GM12872 (cell line): ENCODE measurements around the gene MRPS6.

Experiments
- CTCF ChIP-seq: IDR thresholded peaks from 3 replicates; pipeline ENCODE4 v1.5.1; 2011; ENCODE audit warnings: low read depth, mild to moderate bottlenecking, low read length, moderate library complexity; ENCODE audit not compliant: insufficient read depth

MRPS6 gene

GRCh38 chr21:34077888-34078287, 4.5 kb downstream of the MRPS6 start:
- TF ChIP-seq CTCF = no peak

DNA sequence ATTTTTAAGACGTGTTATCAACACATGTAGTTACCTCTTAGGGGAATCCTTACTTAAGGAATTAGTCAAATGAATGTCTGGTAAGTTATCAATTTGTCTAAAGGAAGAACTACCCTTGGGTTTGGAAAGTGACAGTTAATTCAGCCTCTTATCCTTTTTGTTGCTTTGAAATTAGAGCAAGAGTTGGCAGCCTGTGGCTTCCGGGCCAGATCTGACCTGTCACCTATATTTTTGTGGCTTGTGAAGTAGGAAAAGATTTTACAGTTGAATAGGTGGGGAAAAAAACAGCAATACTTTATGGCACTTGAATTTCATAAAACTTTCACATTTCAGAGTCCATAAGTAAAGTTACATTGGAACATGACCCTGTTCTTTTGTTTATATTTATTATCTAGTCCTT, 5.5 kb downstream of the MRPS6 start:
- no peak for TF ChIP-seq CTCF

- no peak for TF ChIP-seq CTCF
Observed at GRCh38 chr21:34080710-34081109, 7.3 kb downstream of the MRPS6 start.

DNA sequence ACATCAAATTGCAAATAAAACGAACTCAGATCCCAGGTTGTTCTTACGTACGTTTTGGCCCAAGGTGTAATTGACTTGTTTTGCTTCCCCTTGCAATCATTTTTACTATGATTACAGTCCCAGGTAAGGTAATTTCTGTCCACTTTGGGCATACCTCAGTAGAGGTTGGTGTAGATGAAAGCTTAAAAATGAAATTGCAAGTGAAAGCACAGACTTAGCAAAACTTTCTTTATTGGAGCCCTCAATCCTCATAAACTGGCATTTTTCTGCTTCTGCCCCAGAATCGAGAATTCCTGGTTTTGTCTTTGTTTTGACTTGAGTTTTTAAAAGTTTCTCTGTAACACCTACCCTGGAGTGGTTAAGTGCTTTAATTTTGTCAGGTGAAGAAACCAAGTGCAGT, 9.4 kb downstream of the MRPS6 start:
- no peak for TF ChIP-seq CTCF

DNA sequence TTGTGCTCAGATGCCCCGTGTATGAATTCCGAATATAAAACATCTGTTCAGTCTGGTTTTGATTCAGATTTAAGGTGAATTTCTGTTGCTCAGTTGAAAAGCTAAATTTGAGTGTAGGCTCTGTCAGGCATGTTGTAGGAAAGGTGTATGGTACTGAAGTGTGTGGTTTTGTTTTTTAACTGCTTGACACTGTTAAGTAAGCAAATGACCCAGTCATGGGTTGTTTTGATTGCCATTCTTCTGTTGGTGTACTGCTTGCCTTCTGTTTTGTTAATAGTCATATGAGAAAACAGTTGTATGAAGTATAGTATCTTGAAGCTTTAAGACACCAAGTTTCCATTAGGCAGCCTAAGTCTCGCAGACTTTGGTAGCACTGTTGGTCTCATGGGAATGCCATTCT, 10.0 kb downstream of the MRPS6 start:
- no peak for TF ChIP-seq CTCF

- no peak for TF ChIP-seq CTCF
Observed at GRCh38 chr21:34085129-34085528, 11.8 kb downstream of the MRPS6 start.

DNA sequence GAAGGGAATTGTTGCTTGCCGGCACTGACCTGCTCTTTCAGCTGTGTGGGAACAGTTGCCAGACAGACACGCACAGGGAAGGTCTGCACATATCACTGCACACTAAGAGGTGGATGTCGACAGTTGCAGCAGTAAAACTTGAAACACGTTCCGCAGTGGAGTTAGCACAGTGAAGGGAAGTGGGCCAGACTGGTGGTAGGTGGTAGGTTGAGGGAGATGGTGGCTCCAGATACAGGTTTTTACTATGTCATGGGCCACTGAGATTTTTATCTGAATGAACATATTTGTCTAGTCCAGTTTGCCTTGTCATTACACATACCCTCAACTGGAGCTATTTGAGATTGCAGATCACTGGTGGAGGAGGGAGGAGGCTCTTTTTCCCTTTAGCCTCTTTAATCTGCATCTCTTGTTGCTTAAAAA, 13.5 kb downstream of the MRPS6 start:
- no peak for TF ChIP-seq CTCF

- no peak for TF ChIP-seq CTCF
Observed at GRCh38 chr21:34088752-34089151, 15.4 kb downstream of the MRPS6 start.
